ENCODE data around the gene RMND1.
"Not testable (repeated sequence)": the region's sequence is repeated elsewhere in the genome, so short reads cannot be mapped to it uniquely, and the experiment has no call there.

The RMND1 gene

GRCh38 chr6:151382631-151383030 lies 69.3 kb downstream of the RMND1 start:
- WGBS (ENCODE audit: extremely low coverage, insufficient coverage, insufficient read length): no CpG with 5 or more reads among the region's 9 CpGs
- H3K79me1 ChIP-seq (ENCODE audit: low read length); H2BK12ac ChIP-seq (ENCODE audit: low read length); H3K4me3 ChIP-seq (ENCODE audit: low read depth, low read length); H3K14ac ChIP-seq (ENCODE audit: low read length); H3K9me3 ChIP-seq (ENCODE audit: insufficient read depth, low read depth, low read length); H3K18ac ChIP-seq (ENCODE audit: low read length); H3K79me2 ChIP-seq (ENCODE audit: control insufficient read depth, insufficient read depth, low read length, poor library complexity); H3K4me2 ChIP-seq (ENCODE audit: low read length); H4K91ac ChIP-seq (ENCODE audit: low read depth, low read length); H3K9ac ChIP-seq (ENCODE audit: low read length); H2BK120ac ChIP-seq (ENCODE audit: insufficient read depth, low read length, poor library complexity); H2AK5ac ChIP-seq (ENCODE audit: low read length); H3K36me3 ChIP-seq (ENCODE audit: control insufficient read depth in 1 of 2, insufficient read depth in 2 of 2, low read length in 2 of 2); H3K27me3 ChIP-seq (ENCODE audit: insufficient read depth, low read length); H3K4ac ChIP-seq (ENCODE audit: low read depth, low read length); DNase-seq; H2BK5ac ChIP-seq (ENCODE audit: low read depth, low read length, poor library complexity); H4K12ac ChIP-seq (ENCODE audit: low read depth, low read length); H3K27ac ChIP-seq (ENCODE audit: low read depth, low read length); H3K23ac ChIP-seq (ENCODE audit: low read length); H4K8ac ChIP-seq (ENCODE audit: low read depth, low read length); H2AFZ ChIP-seq (ENCODE audit: insufficient read depth, low read length, poor library complexity); H3K4me1 ChIP-seq (ENCODE audit: control insufficient read depth in 1 of 2, insufficient read depth in 2 of 2, low read length in 2 of 2): not testable (repeated sequence)

- Histone ChIP-seq H4K8ac (ENCODE audit: low read depth, low read length) (no peak overlapping the region), H3K79me1 (ENCODE audit: low read length) (no peaks in the 10 kb centered on the region), H3K4me2 (ENCODE audit: low read length) (no peak overlapping the region), H2BK5ac (ENCODE audit: low read depth, low read length, poor library complexity) (no peak overlapping the region), H3K14ac (ENCODE audit: low read length) (no peak overlapping the region), H3K9me3 (ENCODE audit: insufficient read depth, low read depth, low read length) (no peaks in the 10 kb centered on the region), H3K9ac (ENCODE audit: low read length) (no peak overlapping the region), H2AK5ac (ENCODE audit: low read length) (no peak overlapping the region), H2BK120ac (ENCODE audit: insufficient read depth, low read length, poor library complexity) (no peak overlapping the region), H3K4ac (ENCODE audit: low read depth, low read length) (no peak overlapping the region), H3K27ac (ENCODE audit: low read depth, low read length) (no peak overlapping the region), H3K23ac (ENCODE audit: low read length) (no peak overlapping the region), H3K27me3 (ENCODE audit: insufficient read depth, low read length) (no peaks in the 10 kb centered on the region), H2BK12ac (ENCODE audit: low read length) (no peak overlapping the region), H4K91ac (ENCODE audit: low read depth, low read length) (no peak overlapping the region), H4K12ac (ENCODE audit: low read depth, low read length) (no peak overlapping the region), H2AFZ (ENCODE audit: insufficient read depth, low read length, poor library complexity) (no peak overlapping the region), H3K36me3 (ENCODE audit: control insufficient read depth in 1 of 2, insufficient read depth in 2 of 2, low read length in 2 of 2) (peaks cover 2 to 3% of the 10 kb centered on the region in 2 experiments), H3K4me3 (ENCODE audit: low read depth, low read length) (no peak overlapping the region), H3K4me1 (ENCODE audit: control insufficient read depth in 1 of 2, insufficient read depth in 2 of 2, low read length in 2 of 2) (peaks cover 0 to 3% of the 10 kb centered on the region in 2 experiments), H3K18ac (ENCODE audit: low read length) (no peak overlapping the region), H3K79me2 (ENCODE audit: control insufficient read depth, insufficient read depth, low read length, poor library complexity) (peaks cover 2% of the 10 kb centered on the region)
- no peak for DNase-seq
- no CpG with 5 or more reads among the region's 4 CpGs for WGBS (ENCODE audit: extremely low coverage, insufficient coverage, insufficient read length)
Observed at GRCh38 chr6:151381722-151382121, 70.2 kb downstream of the RMND1 start.

GRCh38 chr6:151380848-151381205 lies 71.1 kb downstream of the RMND1 start:
- no peak for DNase-seq
- H4K12ac ChIP-seq (ENCODE audit: low read depth, low read length): no peak overlapping the region

GRCh38 chr6:151379933-151380847 lies 71.7 kb downstream of the RMND1 start:
- H4K91ac ChIP-seq (ENCODE audit: low read depth, low read length): no peak overlapping the region
- no peak overlapping the region for H4K8ac ChIP-seq (ENCODE audit: low read depth, low read length)
- no peak overlapping the region for H2BK12ac ChIP-seq (ENCODE audit: low read length)
- H2BK120ac ChIP-seq (ENCODE audit: insufficient read depth, low read length, poor library complexity): no peak overlapping the region
- H3K23ac ChIP-seq (ENCODE audit: low read length): no peak overlapping the region
- H3K27ac ChIP-seq (ENCODE audit: low read depth, low read length): no peak overlapping the region
- H4K12ac ChIP-seq (ENCODE audit: low read depth, low read length): peak overlapping the region; percentile 35
- no peak for DNase-seq
- no peak overlapping the region for H3K4me2 ChIP-seq (ENCODE audit: low read length)
- WGBS (ENCODE audit: extremely low coverage, insufficient coverage, insufficient read length): no CpG with 5 or more reads among the region's 14 CpGs
- H3K79me2 ChIP-seq (ENCODE audit: control insufficient read depth, insufficient read depth, low read length, poor library complexity): no peaks in the 10 kb centered on the region
- no peak overlapping the region for H3K14ac ChIP-seq (ENCODE audit: low read length)
- H2AK5ac ChIP-seq (ENCODE audit: low read length): no peak overlapping the region
- peaks cover 2 to 3% of the 10 kb centered on the region in 2 experiments for H3K36me3 ChIP-seq (ENCODE audit: control insufficient read depth in 1 of 2, insufficient read depth in 2 of 2, low read length in 2 of 2)
- H3K27me3 ChIP-seq (ENCODE audit: insufficient read depth, low read length): no peaks in the 10 kb centered on the region
- no peak overlapping the region for H3K9ac ChIP-seq (ENCODE audit: low read length)
- H3K18ac ChIP-seq (ENCODE audit: low read length): peak overlapping the region; percentile 25
- no peaks in the 10 kb centered on the region for H3K9me3 ChIP-seq (ENCODE audit: insufficient read depth, low read depth, low read length)
- H2AFZ ChIP-seq (ENCODE audit: insufficient read depth, low read length, poor library complexity): no peak overlapping the region
- no peak overlapping the region for H2BK5ac ChIP-seq (ENCODE audit: low read depth, low read length, poor library complexity)
- H3K79me1 ChIP-seq (ENCODE audit: low read length): no peaks in the 10 kb centered on the region
- H3K4me3 ChIP-seq (ENCODE audit: low read depth, low read length): no peak overlapping the region
- peak overlapping the region; percentile 12 for H3K4ac ChIP-seq (ENCODE audit: low read depth, low read length)
- H3K4me1 ChIP-seq (ENCODE audit: control insufficient read depth in 1 of 2, insufficient read depth in 2 of 2, low read length in 2 of 2): peaks cover 0 to 3% of the 10 kb centered on the region in 2 experiments

More at GRCh38 chr6:151380848-151381205, 71.1 kb downstream of the RMND1 start:
- no peak overlapping the region for H3K4me2 ChIP-seq (ENCODE audit: low read length)
- H3K14ac ChIP-seq (ENCODE audit: low read length): no peak overlapping the region
- no peak overlapping the region for H3K9ac ChIP-seq (ENCODE audit: low read length)
- no peak overlapping the region for H4K8ac ChIP-seq (ENCODE audit: low read depth, low read length)
- H3K27ac ChIP-seq (ENCODE audit: low read depth, low read length): no peak overlapping the region
- no peak overlapping the region for H2AK5ac ChIP-seq (ENCODE audit: low read length)
- no peak overlapping the region for H3K4ac ChIP-seq (ENCODE audit: low read depth, low read length)
- H2AFZ ChIP-seq (ENCODE audit: insufficient read depth, low read length, poor library complexity): no peak overlapping the region
- H4K91ac ChIP-seq (ENCODE audit: low read depth, low read length): no peak overlapping the region
- no peak overlapping the region for H3K4me3 ChIP-seq (ENCODE audit: low read depth, low read length)
- H2BK5ac ChIP-seq (ENCODE audit: low read depth, low read length, poor library complexity): no peak overlapping the region
- peaks cover 0 to 3% of the 10 kb centered on the region in 2 experiments for H3K4me1 ChIP-seq (ENCODE audit: control insufficient read depth in 1 of 2, insufficient read depth in 2 of 2, low read length in 2 of 2)
- H3K36me3 ChIP-seq (ENCODE audit: control insufficient read depth in 1 of 2, insufficient read depth in 2 of 2, low read length in 2 of 2): peaks cover 2 to 3% of the 10 kb centered on the region in 2 experiments
- WGBS (ENCODE audit: extremely low coverage, insufficient coverage, insufficient read length): no CpG with 5 or more reads among the region's 1 CpG
- no peak overlapping the region for H3K18ac ChIP-seq (ENCODE audit: low read length)
- no peak overlapping the region for H2BK12ac ChIP-seq (ENCODE audit: low read length)
- H2BK120ac ChIP-seq (ENCODE audit: insufficient read depth, low read length, poor library complexity): no peak overlapping the region
- no peaks in the 10 kb centered on the region for H3K9me3 ChIP-seq (ENCODE audit: insufficient read depth, low read depth, low read length)
- no peaks in the 10 kb centered on the region for H3K79me2 ChIP-seq (ENCODE audit: control insufficient read depth, insufficient read depth, low read length, poor library complexity)
- H3K79me1 ChIP-seq (ENCODE audit: low read length): no peaks in the 10 kb centered on the region
- H3K23ac ChIP-seq (ENCODE audit: low read length): no peak overlapping the region
- H3K27me3 ChIP-seq (ENCODE audit: insufficient read depth, low read length): no peaks in the 10 kb centered on the region
